Stomach (tissue), 4 donors: Measurements from ENCODE around the gene LILRB1.

ENCODE experiments used
- EP300 ChIP-seq: sonication (generic); formaldehyde crosslinking; IDR thresholded peaks from one replicate; pipeline ENCODE4 v1.6.1; 2017; ENCODE audit warnings: antibody characterized with exemption
- POLR2A ChIP-seq, 4 donors: fragments of 450-650 bp; IDR thresholded peaks; one replicate each; pipeline ENCODE4 v1.6.1; 2016; ENCODE audit warnings: antibody characterized with exemption in 4 of 4, control low read depth in 2 of 4, mild to moderate bottlenecking in 1 of 4, moderate library complexity in 1 of 4
- POLR2AphosphoS5 ChIP-seq, 3 donors: sonication (generic); formaldehyde crosslinking; IDR thresholded peaks; one replicate each; pipeline ENCODE4 v1.6.1; 2016; ENCODE audit warnings: antibody characterized with exemption in 3 of 3
- TF ChIP-seq, protein P1 (sequence below), 7 experiments: fragments of 450-650 bp in 4 of 7; fragments of 200-600 bp in 3 of 7; sonication (generic) in 3 of 7; IDR thresholded peaks; one replicate each; pipeline ENCODE4 v1.5.1; 2016 to 2019; ENCODE audit warnings: antibody characterized with exemption in 7 of 7, control low read depth in 2 of 7, mild to moderate bottlenecking in 1 of 7

DNA sequence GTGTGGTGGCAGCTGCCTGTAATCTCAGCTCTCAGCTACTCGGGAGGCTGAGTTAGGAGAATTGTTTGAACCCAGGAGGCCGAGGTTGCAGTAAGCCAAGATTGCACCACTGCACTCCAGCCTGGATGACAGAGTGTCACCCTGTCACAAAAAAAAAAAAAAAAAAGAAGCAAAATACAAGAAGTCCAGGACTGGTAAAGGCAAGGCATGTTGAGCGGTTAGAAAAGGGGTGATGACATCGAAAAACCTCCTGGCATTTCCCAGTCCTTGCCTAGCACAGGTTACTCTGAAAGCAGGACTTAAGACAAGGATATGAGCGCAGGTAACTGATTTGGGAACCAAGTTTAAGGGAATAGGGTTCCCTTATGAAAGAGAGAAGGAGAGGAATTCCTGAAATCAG is 30.0 kb downstream of the LILRB1 start:
- TF ChIP-seq, protein P1, sequence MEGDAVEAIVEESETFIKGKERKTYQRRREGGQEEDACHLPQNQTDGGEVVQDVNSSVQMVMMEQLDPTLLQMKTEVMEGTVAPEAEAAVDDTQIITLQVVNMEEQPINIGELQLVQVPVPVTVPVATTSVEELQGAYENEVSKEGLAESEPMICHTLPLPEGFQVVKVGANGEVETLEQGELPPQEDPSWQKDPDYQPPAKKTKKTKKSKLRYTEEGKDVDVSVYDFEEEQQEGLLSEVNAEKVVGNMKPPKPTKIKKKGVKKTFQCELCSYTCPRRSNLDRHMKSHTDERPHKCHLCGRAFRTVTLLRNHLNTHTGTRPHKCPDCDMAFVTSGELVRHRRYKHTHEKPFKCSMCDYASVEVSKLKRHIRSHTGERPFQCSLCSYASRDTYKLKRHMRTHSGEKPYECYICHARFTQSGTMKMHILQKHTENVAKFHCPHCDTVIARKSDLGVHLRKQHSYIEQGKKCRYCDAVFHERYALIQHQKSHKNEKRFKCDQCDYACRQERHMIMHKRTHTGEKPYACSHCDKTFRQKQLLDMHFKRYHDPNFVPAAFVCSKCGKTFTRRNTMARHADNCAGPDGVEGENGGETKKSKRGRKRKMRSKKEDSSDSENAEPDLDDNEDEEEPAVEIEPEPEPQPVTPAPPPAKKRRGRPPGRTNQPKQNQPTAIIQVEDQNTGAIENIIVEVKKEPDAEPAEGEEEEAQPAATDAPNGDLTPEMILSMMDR (IDR thresholded peaks at IDR 0.05), result no peak
- TF ChIP-seq EP300 (no peak), POLR2A (IDR thresholded peaks at IDR 0.05) (no peak), POLR2AphosphoS5 (IDR thresholded peaks at IDR 0.05) (no peak)
